ENCODE results near the gene CEP85.

CEP85 gene

GRCh38 chr1:26284597-26285347 lies 50.8 kb downstream of the CEP85 start:
- no peaks in the 10 kb centered on the region for H3K9me3 ChIP-seq (ENCODE audit: control insufficient read depth, low read length)
- peaks cover 40% of the 10 kb centered on the region for H3K4me1 ChIP-seq (ENCODE audit: control insufficient read depth, insufficient read depth, low read length, poor library complexity, severe bottlenecking)
- WGBS, 2 experiments (ENCODE audit: insufficient coverage in 2 of 2): 40 to 52% methylated on average over 14 to 20 of the region's 22 CpGs
- H3K27ac ChIP-seq (ENCODE audit: low read depth, low read length, severe bottlenecking): peak overlapping the region; percentile 76
- H3K4me3 ChIP-seq (ENCODE audit: extremely low read depth, insufficient read depth, low read length, poor library complexity, severe bottlenecking): no peak overlapping the region
- H3K36me3 ChIP-seq (ENCODE audit: control insufficient read depth, insufficient read depth, low read length): peaks cover 31% of the 10 kb centered on the region

- Histone ChIP-seq H3K9me3 (ENCODE audit: control insufficient read depth, low read length) (no peaks in the 10 kb centered on the region), H3K4me3 (ENCODE audit: extremely low read depth, insufficient read depth, low read length, poor library complexity, severe bottlenecking) (no peak overlapping the region), H3K4me1 (ENCODE audit: control insufficient read depth, insufficient read depth, low read length, poor library complexity, severe bottlenecking) (peaks cover 45% of the 10 kb centered on the region), H3K36me3 (ENCODE audit: control insufficient read depth, insufficient read depth, low read length) (peaks cover 31% of the 10 kb centered on the region), H3K27ac (ENCODE audit: low read depth, low read length, severe bottlenecking) (no peak overlapping the region)
- WGBS, 2 experiments (ENCODE audit: insufficient coverage in 2 of 2): 74 to 88% methylated on average over 5 to 16 of the region's 19 CpGs
Measured at GRCh38 chr1:26285366-26286063, 51.5 kb downstream of the CEP85 start.

- no peak overlapping the region for H3K27ac ChIP-seq (ENCODE audit: low read depth, low read length, severe bottlenecking)
- no peak overlapping the region for H3K4me3 ChIP-seq (ENCODE audit: extremely low read depth, insufficient read depth, low read length, poor library complexity, severe bottlenecking)
- 75 to 78% methylated on average over 1 of the region's 2 CpGs for WGBS, 2 experiments (ENCODE audit: insufficient coverage in 2 of 2)
- no peaks in the 10 kb centered on the region for H3K9me3 ChIP-seq (ENCODE audit: control insufficient read depth, low read length)
- H3K36me3 ChIP-seq (ENCODE audit: control insufficient read depth, insufficient read depth, low read length): peaks cover 27% of the 10 kb centered on the region
- H3K4me1 ChIP-seq (ENCODE audit: control insufficient read depth, insufficient read depth, low read length, poor library complexity, severe bottlenecking): peaks cover 40% of the 10 kb centered on the region
Measured at GRCh38 chr1:26286064-26286416, 52.0 kb downstream of the CEP85 start.

GRCh38 chr1:26287033-26287711 lies 53.2 kb downstream of the CEP85 start:
- peaks cover 18% of the 10 kb centered on the region for H3K36me3 ChIP-seq (ENCODE audit: control insufficient read depth, insufficient read depth, low read length)
- peaks cover 28% of the 10 kb centered on the region for H3K4me1 ChIP-seq (ENCODE audit: control insufficient read depth, insufficient read depth, low read length, poor library complexity, severe bottlenecking)
- WGBS, 2 experiments (ENCODE audit: insufficient coverage in 2 of 2): 94 to 95% methylated on average over 5 to 6 of the region's 8 CpGs
- no peak overlapping the region for H3K4me3 ChIP-seq (ENCODE audit: extremely low read depth, insufficient read depth, low read length, poor library complexity, severe bottlenecking)
- no peak overlapping the region for H3K27ac ChIP-seq (ENCODE audit: low read depth, low read length, severe bottlenecking)
- no peaks in the 10 kb centered on the region for H3K9me3 ChIP-seq (ENCODE audit: control insufficient read depth, low read length)

- Histone ChIP-seq H3K27ac (ENCODE audit: low read depth, low read length, severe bottlenecking) (no peak overlapping the region), H3K4me1 (ENCODE audit: control insufficient read depth, insufficient read depth, low read length, poor library complexity, severe bottlenecking) (peaks cover 22% of the 10 kb centered on the region), H3K4me3 (ENCODE audit: extremely low read depth, insufficient read depth, low read length, poor library complexity, severe bottlenecking) (no peak overlapping the region), H3K36me3 (ENCODE audit: control insufficient read depth, insufficient read depth, low read length) (peaks cover 11% of the 10 kb centered on the region), H3K9me3 (ENCODE audit: control insufficient read depth, low read length) (no peaks in the 10 kb centered on the region)
- 93 to 100% methylated on average over 1 to 3 of the region's 5 CpGs for WGBS, 2 experiments (ENCODE audit: insufficient coverage in 2 of 2)
Measured at GRCh38 chr1:26287811-26288210, 53.8 kb downstream of the CEP85 start.

- WGBS, 2 experiments (ENCODE audit: insufficient coverage in 2 of 2): 88 to 89% methylated on average over 5 of the region's 5 CpGs
- H3K9me3 ChIP-seq (ENCODE audit: control insufficient read depth, low read length): no peaks in the 10 kb centered on the region
- no peak overlapping the region for H3K4me3 ChIP-seq (ENCODE audit: extremely low read depth, insufficient read depth, low read length, poor library complexity, severe bottlenecking)
- no peak overlapping the region for H3K27ac ChIP-seq (ENCODE audit: low read depth, low read length, severe bottlenecking)
- H3K4me1 ChIP-seq (ENCODE audit: control insufficient read depth, insufficient read depth, low read length, poor library complexity, severe bottlenecking): peaks cover 21% of the 10 kb centered on the region
- H3K36me3 ChIP-seq (ENCODE audit: control insufficient read depth, insufficient read depth, low read length): peaks cover 8% of the 10 kb centered on the region
Measured at GRCh38 chr1:26288311-26288941, 54.4 kb downstream of the CEP85 start.

- WGBS, 2 experiments (ENCODE audit: insufficient coverage in 2 of 2): 91% methylated on average over 20 to 21 of the region's 21 CpGs
- no peak overlapping the region for H3K27ac ChIP-seq (ENCODE audit: low read depth, low read length, severe bottlenecking)
Measured at GRCh38 chr1:26289158-26290059, 55.4 kb downstream of the CEP85 start.

GRCh38 chr1:26290122-26290881 lies 56.3 kb downstream of the CEP85 start:
- 56 to 65% methylated on average over 8 to 10 of the region's 11 CpGs for WGBS, 2 experiments (ENCODE audit: insufficient coverage in 2 of 2)
- H3K4me3 ChIP-seq (ENCODE audit: extremely low read depth, insufficient read depth, low read length, poor library complexity, severe bottlenecking): no peak overlapping the region
- H3K9me3 ChIP-seq (ENCODE audit: control insufficient read depth, low read length): no peaks in the 10 kb centered on the region
- H3K36me3 ChIP-seq (ENCODE audit: control insufficient read depth, insufficient read depth, low read length): no peaks in the 10 kb centered on the region
- peaks cover 5% of the 10 kb centered on the region for H3K4me1 ChIP-seq (ENCODE audit: control insufficient read depth, insufficient read depth, low read length, poor library complexity, severe bottlenecking)
- H3K27ac ChIP-seq (ENCODE audit: low read depth, low read length, severe bottlenecking): no peak overlapping the region

More at GRCh38 chr1:26289158-26290059, 55.4 kb downstream of the CEP85 start:
- no peaks in the 10 kb centered on the region for H3K36me3 ChIP-seq (ENCODE audit: control insufficient read depth, insufficient read depth, low read length)
- H3K9me3 ChIP-seq (ENCODE audit: control insufficient read depth, low read length): no peaks in the 10 kb centered on the region
- no peak overlapping the region for H3K4me3 ChIP-seq (ENCODE audit: extremely low read depth, insufficient read depth, low read length, poor library complexity, severe bottlenecking)
- H3K4me1 ChIP-seq (ENCODE audit: control insufficient read depth, insufficient read depth, low read length, poor library complexity, severe bottlenecking): peaks cover 13% of the 10 kb centered on the region

- Histone ChIP-seq H3K4me3 (ENCODE audit: extremely low read depth, insufficient read depth, low read length, poor library complexity, severe bottlenecking) (no peak overlapping the region), H3K36me3 (ENCODE audit: control insufficient read depth, insufficient read depth, low read length) (no peaks in the 10 kb centered on the region), H3K4me1 (ENCODE audit: control insufficient read depth, insufficient read depth, low read length, poor library complexity, severe bottlenecking) (peaks cover 5% of the 10 kb centered on the region), H3K27ac (ENCODE audit: low read depth, low read length, severe bottlenecking) (no peak overlapping the region), H3K9me3 (ENCODE audit: control insufficient read depth, low read length) (no peaks in the 10 kb centered on the region)
- 63 to 64% methylated on average over 5 to 9 of the region's 11 CpGs for WGBS, 2 experiments (ENCODE audit: insufficient coverage in 2 of 2)
Measured at GRCh38 chr1:26290882-26291261, 56.9 kb downstream of the CEP85 start.
